ENCODE results near the gene DNAJC15. TPM values are rescaled to one million over a fixed set of nuclear protein-coding genes. Genes with fewer than 3 reads are reported as not detected.

Gene DNAJC15
- total and polyA plus RNA-seq, 2 of the 4 experiments (the other 2 are of a cell fraction): 7.0 to 22.0 TPM

DNA sequence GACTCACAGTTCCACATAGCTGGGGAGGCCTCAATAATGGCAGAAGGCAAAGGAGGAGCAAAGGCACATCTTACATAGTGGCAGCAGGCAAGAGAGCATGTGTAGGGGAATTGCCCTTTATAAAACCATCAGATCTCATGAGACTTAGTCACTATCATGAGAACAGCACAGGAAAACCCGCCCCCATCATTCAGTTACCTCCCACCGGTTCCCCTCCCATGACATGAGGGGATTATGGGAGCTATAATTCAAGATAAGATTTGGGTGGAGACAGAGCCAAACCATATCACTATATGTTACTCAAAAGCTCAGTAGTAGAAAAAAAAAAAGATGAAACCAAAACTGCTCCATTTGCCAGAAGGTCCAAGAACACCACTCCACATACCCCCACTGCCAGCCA is 58.5 kb downstream of the DNAJC15 start:
- no peak overlapping the region for H2AFZ ChIP-seq (replicated peaks; ENCODE audit: low read length, poor library complexity)
- H2BK20ac ChIP-seq (ENCODE audit: low read depth, low read length): no peak overlapping the region
- peaks cover 1% of the 10 kb centered on the region; the same call in 1 of the 2 replicates for H3K4me1 ChIP-seq (ENCODE audit: control insufficient read depth, insufficient read depth, low read length)
- no peak overlapping the region for H4K5ac ChIP-seq (ENCODE audit: low read depth, low read length)
- H3K18ac ChIP-seq (ENCODE audit: low read depth, low read length): no peak overlapping the region
- no peak overlapping the region for H2AK9ac ChIP-seq (replicated peaks; ENCODE audit: low read depth, low read length, poor library complexity)
- H3K4ac ChIP-seq (ENCODE audit: low read depth, low read length): no peak overlapping the region
- dilution Hi-C loops (cut with HindIII; ENCODE audit: low sequenced_read_pairs, unreplicated experiment): no loop called here
- ChIA-PET POLR2A (ENCODE audit: unreplicated experiment) (no interaction called here), CTCF (interaction anchor here (0.7 to 1.1 kb wide), 2 partner anchors 342 to 723 kb away, joined by 3 to 11 read pairs; no protein-coding TSS in a partner anchor)
- TF ChIP-seq RFX5 (IDR thresholded peaks at IDR 0.05; ENCODE audit: low read depth, low read length) (no peak), MAFK (IDR thresholded peaks at IDR 0.05; ENCODE audit: low read depth, low read length) (no peak), MAZ (IDR thresholded peaks at IDR 0.05; ENCODE audit: borderline replicate concordance, low read depth, low read length) (no peak), RAD21 (IDR thresholded peaks at IDR 0.05; ENCODE audit: low read length) (no peak), FOS (IDR thresholded peaks at IDR 0.05; ENCODE audit: low read depth, low read length) (no peak)
- no CpG with 5 or more reads among the region's 2 CpGs for WGBS, 2 experiments (ENCODE audit: extremely low coverage in 2 of 2, insufficient read length in 1 of 2)
- no peak overlapping the region for H2BK120ac ChIP-seq (ENCODE audit: low read depth, low read length)
- no peaks in the 10 kb centered on the region for H3K9me1 ChIP-seq (ENCODE audit: insufficient read depth, low read length)
- no peak for DNase-seq
- no peak overlapping the region for H3K56ac ChIP-seq (ENCODE audit: extremely low read depth, insufficient read depth, low read length)
- no peaks in the 10 kb centered on the region for H4K20me1 ChIP-seq (ENCODE audit: insufficient read depth, low read length)
- no peaks in the 10 kb centered on the region for H3K36me3 ChIP-seq (ENCODE audit: control insufficient read depth, insufficient read depth, low read length)
- H2AK5ac ChIP-seq (ENCODE audit: low read depth, low read length): no peak overlapping the region
- intact Hi-C loops (cut with micrococcal nuclease): loop anchor here (5.0 to 10.0 kb wide), 2 partner anchors 247 to 420 kb away; no protein-coding TSS in a partner anchor
- no peak overlapping the region for H3K9ac ChIP-seq (ENCODE audit: low read depth, low read length)
- ATAC-seq (ENCODE audit: low read depth): no peak
- no peak overlapping the region for H2BK5ac ChIP-seq (ENCODE audit: low read depth, low read length, poor library complexity, severe bottlenecking)
- H3K4me2 ChIP-seq (ENCODE audit: low read depth, low read length): no peak overlapping the region
- peaks cover 11 to 20% of the 10 kb centered on the region in 2 experiments for H3K79me1 ChIP-seq (ENCODE audit: low read depth in 1 of 2, low read length in 2 of 2)
- no peak overlapping the region for H4K8ac ChIP-seq (ENCODE audit: low read depth in 2 of 2, low read length in 2 of 2)
- no peak overlapping the region for H3K27ac ChIP-seq (ENCODE audit: insufficient read depth, low read length)
- in situ Hi-C loops (cut with MboI; ENCODE audit: low sequenced_read_pairs): loop anchor here (10.0 kb wide), 2 partner anchors 487 to 793 kb away; partner anchors contain the start of genes CCDC122 and LACC1
- H3K9me3 ChIP-seq (ENCODE audit: control insufficient read depth, insufficient read depth, low read length): no peaks in the 10 kb centered on the region
- H2BK15ac ChIP-seq (ENCODE audit: low read depth, low read length): no peak overlapping the region
- no TSS peak for BruUV-seq (replicated peaks)
- no peak overlapping the region for H3K14ac ChIP-seq (replicated peaks; ENCODE audit: low read depth, low read length)
- H3K27me3 ChIP-seq (ENCODE audit: control insufficient read depth, insufficient read depth, low read length): no peaks in the 10 kb centered on the region
- H4K91ac ChIP-seq (ENCODE audit: insufficient read depth, low read depth, low read length): no peak overlapping the region
- H3K4me3 ChIP-seq (ENCODE audit: insufficient read depth, low read depth, low read length): no peak overlapping the region
- no peak overlapping the region for H3K23ac ChIP-seq (ENCODE audit: low read depth, low read length)
